ENCODE data around the gene TOMM34. TPM values are rescaled to one million over a fixed set of nuclear protein-coding genes. Genes with fewer than 3 reads are reported as not detected.

Gene TOMM34
- total RNA-seq, 1 experiment from 2014 or later, result 30.6 TPM

DNA sequence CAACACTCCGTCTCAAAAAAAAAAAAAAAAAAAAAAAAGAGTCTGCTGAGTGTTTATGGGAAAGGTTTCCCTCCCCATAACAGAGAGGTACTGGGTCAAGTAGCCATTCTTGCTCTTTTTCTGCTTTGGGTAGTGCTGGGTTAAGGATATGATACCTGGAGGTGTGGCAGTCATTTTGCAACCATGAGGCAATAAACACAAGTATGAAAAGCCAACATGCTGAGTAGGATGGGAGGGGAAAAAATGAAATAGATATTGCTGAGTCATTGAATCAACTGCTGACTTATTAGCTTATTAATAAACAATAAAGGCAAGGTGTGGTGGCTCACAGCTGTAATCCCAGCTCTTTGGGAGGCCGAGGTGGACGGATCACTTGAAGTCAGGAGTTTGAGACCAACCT, 2.3 kb upstream of the TOMM34 start:
- in situ Hi-C loops (cut with HindIII; ENCODE audit: low pct_unique_long_range_greater_than_20kb, low sequenced_read_pairs), result no loop called here
- no TSS peak for BruUV-seq (replicated peaks)
- DNase-seq (ENCODE audit: low read depth, low spot score) (no peak), ATAC-seq (no peak)
- H3K4me1 ChIP-seq (ENCODE audit: control insufficient read depth, insufficient read depth, low read length), result peaks cover 20% of the 10 kb centered on the region
- CTCF ChIA-PET, result no interaction called here
- H3K4me3 ChIP-seq (ENCODE audit: low read depth in 2 of 2, low read length in 2 of 2), result no peak overlapping the region
- peaks cover 3% of the 10 kb centered on the region; the same call in 1 of the 2 replicates for H3K36me3 ChIP-seq (ENCODE audit: control insufficient read depth, insufficient read depth, low read length)
- no peak overlapping the region for H3K27ac ChIP-seq (ENCODE audit: low read length)
- TF ChIP-seq, protein P1, sequence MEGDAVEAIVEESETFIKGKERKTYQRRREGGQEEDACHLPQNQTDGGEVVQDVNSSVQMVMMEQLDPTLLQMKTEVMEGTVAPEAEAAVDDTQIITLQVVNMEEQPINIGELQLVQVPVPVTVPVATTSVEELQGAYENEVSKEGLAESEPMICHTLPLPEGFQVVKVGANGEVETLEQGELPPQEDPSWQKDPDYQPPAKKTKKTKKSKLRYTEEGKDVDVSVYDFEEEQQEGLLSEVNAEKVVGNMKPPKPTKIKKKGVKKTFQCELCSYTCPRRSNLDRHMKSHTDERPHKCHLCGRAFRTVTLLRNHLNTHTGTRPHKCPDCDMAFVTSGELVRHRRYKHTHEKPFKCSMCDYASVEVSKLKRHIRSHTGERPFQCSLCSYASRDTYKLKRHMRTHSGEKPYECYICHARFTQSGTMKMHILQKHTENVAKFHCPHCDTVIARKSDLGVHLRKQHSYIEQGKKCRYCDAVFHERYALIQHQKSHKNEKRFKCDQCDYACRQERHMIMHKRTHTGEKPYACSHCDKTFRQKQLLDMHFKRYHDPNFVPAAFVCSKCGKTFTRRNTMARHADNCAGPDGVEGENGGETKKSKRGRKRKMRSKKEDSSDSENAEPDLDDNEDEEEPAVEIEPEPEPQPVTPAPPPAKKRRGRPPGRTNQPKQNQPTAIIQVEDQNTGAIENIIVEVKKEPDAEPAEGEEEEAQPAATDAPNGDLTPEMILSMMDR (IDR thresholded peaks at IDR 0.05), result no peak
- no peak for TF ChIP-seq TCF7L2 (IDR thresholded peaks at IDR 0.05; ENCODE audit: low read depth, low read length)
- TF ChIP-seq POLR2AphosphoS5 (IDR thresholded peaks at IDR 0.05; ENCODE audit: low read depth, low read length), result no peak
- no peak for TF ChIP-seq SIN3A (IDR thresholded peaks at IDR 0.05; ENCODE audit: borderline replicate concordance, insufficient read depth, low read depth, low read length)
- TF ChIP-seq, protein P2, sequence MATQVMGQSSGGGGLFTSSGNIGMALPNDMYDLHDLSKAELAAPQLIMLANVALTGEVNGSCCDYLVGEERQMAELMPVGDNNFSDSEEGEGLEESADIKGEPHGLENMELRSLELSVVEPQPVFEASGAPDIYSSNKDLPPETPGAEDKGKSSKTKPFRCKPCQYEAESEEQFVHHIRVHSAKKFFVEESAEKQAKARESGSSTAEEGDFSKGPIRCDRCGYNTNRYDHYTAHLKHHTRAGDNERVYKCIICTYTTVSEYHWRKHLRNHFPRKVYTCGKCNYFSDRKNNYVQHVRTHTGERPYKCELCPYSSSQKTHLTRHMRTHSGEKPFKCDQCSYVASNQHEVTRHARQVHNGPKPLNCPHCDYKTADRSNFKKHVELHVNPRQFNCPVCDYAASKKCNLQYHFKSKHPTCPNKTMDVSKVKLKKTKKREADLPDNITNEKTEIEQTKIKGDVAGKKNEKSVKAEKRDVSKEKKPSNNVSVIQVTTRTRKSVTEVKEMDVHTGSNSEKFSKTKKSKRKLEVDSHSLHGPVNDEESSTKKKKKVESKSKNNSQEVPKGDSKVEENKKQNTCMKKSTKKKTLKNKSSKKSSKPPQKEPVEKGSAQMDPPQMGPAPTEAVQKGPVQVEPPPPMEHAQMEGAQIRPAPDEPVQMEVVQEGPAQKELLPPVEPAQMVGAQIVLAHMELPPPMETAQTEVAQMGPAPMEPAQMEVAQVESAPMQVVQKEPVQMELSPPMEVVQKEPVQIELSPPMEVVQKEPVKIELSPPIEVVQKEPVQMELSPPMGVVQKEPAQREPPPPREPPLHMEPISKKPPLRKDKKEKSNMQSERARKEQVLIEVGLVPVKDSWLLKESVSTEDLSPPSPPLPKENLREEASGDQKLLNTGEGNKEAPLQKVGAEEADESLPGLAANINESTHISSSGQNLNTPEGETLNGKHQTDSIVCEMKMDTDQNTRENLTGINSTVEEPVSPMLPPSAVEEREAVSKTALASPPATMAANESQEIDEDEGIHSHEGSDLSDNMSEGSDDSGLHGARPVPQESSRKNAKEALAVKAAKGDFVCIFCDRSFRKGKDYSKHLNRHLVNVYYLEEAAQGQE (IDR thresholded peaks at IDR 0.05; ENCODE audit: insufficient read depth in 1 of 2, low read depth in 2 of 2, low read length in 1 of 2), result no peak
- POLR2A ChIA-PET, result no interaction called here
- intact Hi-C loops (cut with micrococcal nuclease; ENCODE audit: unreplicated experiment), result no loop called here
- no peaks in the 10 kb centered on the region for H3K9me3 ChIP-seq (ENCODE audit: control insufficient read depth, insufficient read depth, low read depth, low read length)
- no peaks in the 10 kb centered on the region for H3K27me3 ChIP-seq (ENCODE audit: control insufficient read depth, insufficient read depth, low read length)

DNA sequence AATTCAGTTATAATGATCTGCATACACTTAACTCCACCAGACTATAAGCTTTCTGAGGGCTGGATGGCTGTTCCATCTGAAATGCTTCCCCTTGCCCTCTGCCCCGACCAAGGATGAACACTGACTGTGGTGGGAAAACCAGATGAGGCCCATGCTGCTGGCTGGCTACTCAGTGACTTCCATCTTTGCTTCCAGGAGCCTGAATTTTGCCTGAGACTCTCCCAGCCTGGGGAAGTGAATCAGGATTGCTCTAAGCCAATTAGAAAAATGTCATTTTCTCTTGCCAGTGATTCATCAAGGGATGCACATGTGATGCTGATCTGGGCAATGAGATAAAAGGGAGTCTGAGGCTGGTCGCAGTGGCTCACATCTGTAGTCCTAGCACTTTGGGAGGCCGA, 1.7 kb upstream of the TOMM34 start:
- intact Hi-C loops (cut with micrococcal nuclease; ENCODE audit: unreplicated experiment), result no loop called here
- H3K4me1 ChIP-seq (ENCODE audit: control insufficient read depth, insufficient read depth, low read length), result peaks cover 16% of the 10 kb centered on the region
- in situ Hi-C loops (cut with HindIII; ENCODE audit: low pct_unique_long_range_greater_than_20kb, low sequenced_read_pairs), result no loop called here
- TF ChIP-seq TCF7L2 (IDR thresholded peaks at IDR 0.05; ENCODE audit: low read depth, low read length), result no peak
- TF ChIP-seq, protein P2 (IDR thresholded peaks at IDR 0.05; ENCODE audit: insufficient read depth in 1 of 2, low read depth in 2 of 2, low read length in 1 of 2), result no peak
- TF ChIP-seq POLR2AphosphoS5 (IDR thresholded peaks at IDR 0.05; ENCODE audit: low read depth, low read length), result no peak
- no peak for DNase-seq (ENCODE audit: low read depth, low spot score)
- ChIA-PET CTCF (no interaction called here), POLR2A (no interaction called here)
- no peak overlapping the region for H3K4me3 ChIP-seq (ENCODE audit: low read depth in 2 of 2, low read length in 2 of 2)
- H3K36me3 ChIP-seq (ENCODE audit: control insufficient read depth, insufficient read depth, low read length), result peaks cover 3% of the 10 kb centered on the region; the same call in 1 of the 2 replicates
- H3K9me3 ChIP-seq (ENCODE audit: control insufficient read depth, insufficient read depth, low read depth, low read length), result no peaks in the 10 kb centered on the region
- H3K27me3 ChIP-seq (ENCODE audit: control insufficient read depth, insufficient read depth, low read length), result no peaks in the 10 kb centered on the region
- no peak for ATAC-seq
- no peak overlapping the region for H3K27ac ChIP-seq (ENCODE audit: low read length)
- no TSS peak for BruUV-seq (replicated peaks)

Data from Panc1 (cell line).